GM23338 (cell line): Measurements from ENCODE around the gene RNF150. TPM values are rescaled to one million over a fixed set of nuclear protein-coding genes. Genes with fewer than 3 reads are reported as not detected.

ENCODE experiments used
- ATAC-seq: fragments of 200-7000 bp; cut with Tn5 transposase; 3 replicates; pipeline ENCODE4 v1.9.1; 2020
- DNase-seq: peaks from one replicate; pipeline ENCODE4 v3.0.0-alpha.2; 2015; ENCODE audit warnings: low spot score
- H2AFZ ChIP-seq: fragments of 200-600 bp; sonication (generic); 2 replicates; pipeline ENCODE4 v1.8.0; 2016; ENCODE audit warnings: antibody characterized with exemption, mild to moderate bottlenecking, moderate library complexity
- H3F3A ChIP-seq: fragments of 200-600 bp; sonication (generic); replicated peaks from 2 replicates; pipeline ENCODE4 v1.8.0; 2017; ENCODE audit warnings: antibody characterized with exemption, mixed run types, low read depth
- H3K27ac ChIP-seq: fragments of 200-600 bp; sonication (generic); 2 replicates; pipeline ENCODE4 v1.6.1; 2016; ENCODE audit warnings: low read depth
- H3K27me3 ChIP-seq: fragments of 200-600 bp; sonication (generic); 2 replicates; pipeline ENCODE4 v1.8.0; 2016; ENCODE audit warnings: mild to moderate bottlenecking, mixed run types, moderate library complexity; ENCODE audit not compliant: insufficient read depth
- H3K36me3 ChIP-seq: fragments of 200-600 bp; sonication (generic); 2 replicates; pipeline ENCODE4 v1.8.0; 2016; ENCODE audit warnings: mild to moderate bottlenecking; ENCODE audit not compliant: insufficient read depth
- H3K4me1 ChIP-seq: fragments of 200-600 bp; sonication (generic); 2 replicates; pipeline ENCODE4 v1.8.0; 2016; ENCODE audit warnings: mild to moderate bottlenecking, moderate library complexity; ENCODE audit not compliant: insufficient read depth
- H3K4me2 ChIP-seq: fragments of 200-600 bp; sonication (generic); 2 replicates; pipeline ENCODE4 v1.7.1; 2017; ENCODE audit warnings: mixed run types
- H3K4me3 ChIP-seq: fragments of 200-600 bp; sonication (generic); 2 replicates; pipeline ENCODE4 v1.6.1; 2016; ENCODE audit warnings: mixed run types
- H3K79me2 ChIP-seq: fragments of 200-600 bp; sonication (generic); replicated peaks from 2 replicates; pipeline ENCODE4 v1.8.0; 2017; ENCODE audit warnings: mild to moderate bottlenecking; ENCODE audit not compliant: insufficient read depth
- H3K9me2 ChIP-seq: fragments of 200-600 bp; sonication (generic); 2 replicates; pipeline ENCODE4 v1.8.0; 2017; ENCODE audit not compliant: insufficient read depth
- H4K20me1 ChIP-seq: fragments of 200-600 bp; sonication (generic); replicated peaks from 2 replicates; pipeline ENCODE4 v1.8.0; 2017; ENCODE audit warnings: mild to moderate bottlenecking; ENCODE audit not compliant: insufficient read depth
- H3K27ac Mint-ChIP-seq: 2 replicates; pipeline ENCODE4 v1.8.0; 2020; ENCODE audit warnings: inconsistent platforms, mild to moderate bottlenecking, moderate library complexity, mixed read lengths
- H3K27me3 Mint-ChIP-seq: 3 replicates; pipeline ENCODE4 v1.8.0; 2022; ENCODE audit warnings: low read depth, mild to moderate bottlenecking, moderate library complexity, mixed read lengths, inconsistent platforms; ENCODE audit not compliant: insufficient read depth, poor library complexity
- H3K36me3 Mint-ChIP-seq: 3 replicates; pipeline ENCODE4 v1.8.0; 2021; ENCODE audit warnings: low read depth, mild to moderate bottlenecking, inconsistent platforms, moderate library complexity, mixed read lengths
- H3K4me1 Mint-ChIP-seq: 3 replicates; pipeline ENCODE4 v1.8.0; 2020; ENCODE audit warnings: mild to moderate bottlenecking, inconsistent platforms, mixed read lengths
- H3K4me3 Mint-ChIP-seq: 3 replicates; pipeline ENCODE4 v1.8.0; 2021; ENCODE audit warnings: moderate library complexity, mild to moderate bottlenecking, inconsistent platforms, mixed read lengths
- H3K9me3 Mint-ChIP-seq: 3 replicates; pipeline ENCODE4 v1.8.0; 2020; ENCODE audit warnings: moderate library complexity, mild to moderate bottlenecking, inconsistent platforms, mixed read lengths
- CREB1 ChIP-seq: fragments of 250-450 bp; sonication (Bioruptor Pico); IDR thresholded peaks from 2 replicates; pipeline ENCODE4 v1.5.0; 2020; ENCODE audit warnings: low read depth, mild to moderate bottlenecking, moderate library complexity
- EZH2 ChIP-seq: fragments of 200-600 bp; sonication (generic); IDR thresholded peaks from one replicate; pipeline ENCODE4 v1.8.0; 2017; ENCODE audit warnings: antibody characterized with exemption, mild to moderate bottlenecking, low read depth; ENCODE audit not compliant: unreplicated experiment
- EZH2phosphoT487 ChIP-seq: fragments of 200-600 bp; sonication (generic); IDR thresholded peaks from one replicate; pipeline ENCODE4 v1.8.1; 2018; ENCODE audit warnings: antibody characterized with exemption; ENCODE audit not compliant: unreplicated experiment
- JUNB ChIP-seq: IDR thresholded peaks from one replicate; pipeline ENCODE4 v1.6.1; 2016; ENCODE audit warnings: antibody characterized with exemption; ENCODE audit not compliant: unreplicated experiment
- NANOG ChIP-seq: IDR thresholded peaks from 2 replicates; pipeline ENCODE4 v1.6.1; 2016; ENCODE audit warnings: antibody characterized with exemption, borderline replicate concordance
- POLR2AphosphoS5 ChIP-seq: IDR thresholded peaks from 2 replicates; pipeline ENCODE4 v1.6.1; 2016; ENCODE audit warnings: antibody characterized with exemption, low read depth
- STAT1 ChIP-seq: IDR thresholded peaks from one replicate; pipeline ENCODE4 v1.6.1; 2016; ENCODE audit warnings: antibody characterized with exemption; ENCODE audit not compliant: unreplicated experiment
- polyA plus RNA-seq: library from polyadenylated mRNA; unstranded; fragments of >200 nt; fragmentation: Nextera tagmentation; extraction: Ambion mirVana; gene quantifications from 2 replicates; pipeline ENCODE4 v1.2.1, GENCODE V29; 2016
- total RNA-seq: library from RNA; depleted of rRNA; stranded (reverse); fragments of >200 nt; shearing (Covaris generic); gene quantifications from 2 replicates; pipeline ENCODE4 v1.2.3, GENCODE V29; 2014
- TF ChIP-seq, protein P1 (sequence below): IDR thresholded peaks from 2 replicates; pipeline ENCODE4 v1.6.1; 2016; ENCODE audit warnings: antibody characterized with exemption
- TF ChIP-seq, protein P2 (sequence below), 2 experiments: fragments of 200-600 bp in 1 of 2; sonication (generic) in 1 of 2; conservative IDR thresholded peaks; 2 replicates each; pipeline versions ENCODE4 v1.5.1 to v1.6.1; 2016 to 2017; ENCODE audit warnings: antibody characterized with exemption in 2 of 2, low read depth in 2 of 2, mild to moderate bottlenecking in 2 of 2, moderate library complexity in 1 of 2

Gene RNF150
- total and polyA plus RNA-seq, 2 experiments from 2014 or later: 1.3 to 6.1 TPM

DNA sequence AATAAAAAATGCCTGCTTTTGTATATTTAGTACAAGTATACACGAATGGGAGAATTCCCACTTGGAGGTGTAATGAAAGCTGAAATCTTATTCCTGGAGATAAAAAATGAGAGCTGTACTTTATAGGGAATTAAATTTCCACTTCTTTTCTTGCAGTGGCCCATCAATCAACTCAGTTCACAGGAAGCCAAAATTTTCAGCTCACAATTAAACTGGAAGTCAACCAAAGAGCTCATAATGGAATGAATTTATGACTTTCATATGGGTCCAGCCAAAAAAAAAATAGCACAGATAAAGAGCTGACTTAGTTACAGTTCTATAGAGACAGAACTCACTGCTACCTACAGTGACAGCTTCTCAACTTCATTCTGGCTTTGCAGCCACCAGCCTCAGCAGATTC, 261.9 kb downstream of the RNF150 start:
- H3K4me2 ChIP-seq: no peak overlapping the region
- no peak for ATAC-seq
- DNase-seq: no peak
- Mint-ChIP-seq H3K4me1 (peaks cover 7% of the 10 kb centered on the region; the same call in 2 of the 3 replicates), H3K4me3 (no peak overlapping the region), H3K36me3 (no peaks in the 10 kb centered on the region), H3K27me3 (peaks cover 2% of the 10 kb centered on the region), H3K27ac (no peak overlapping the region), H3K9me3 (no peaks in the 10 kb centered on the region)
- H3K36me3 ChIP-seq: no peaks in the 10 kb centered on the region
- no peaks in the 10 kb centered on the region for H3K9me2 ChIP-seq
- no peak overlapping the region for H2AFZ ChIP-seq
- H3K79me2 ChIP-seq: no peaks in the 10 kb centered on the region
- peaks cover 7% of the 10 kb centered on the region; the same call in 1 of the 2 replicates for H3K4me1 ChIP-seq
- H3K27me3 ChIP-seq: no peaks in the 10 kb centered on the region
- H3K4me3 ChIP-seq: no peak overlapping the region
- H3F3A ChIP-seq: no peaks in the 10 kb centered on the region
- H4K20me1 ChIP-seq: no peaks in the 10 kb centered on the region
- no peak overlapping the region for H3K27ac ChIP-seq
- TF ChIP-seq, protein P1, sequence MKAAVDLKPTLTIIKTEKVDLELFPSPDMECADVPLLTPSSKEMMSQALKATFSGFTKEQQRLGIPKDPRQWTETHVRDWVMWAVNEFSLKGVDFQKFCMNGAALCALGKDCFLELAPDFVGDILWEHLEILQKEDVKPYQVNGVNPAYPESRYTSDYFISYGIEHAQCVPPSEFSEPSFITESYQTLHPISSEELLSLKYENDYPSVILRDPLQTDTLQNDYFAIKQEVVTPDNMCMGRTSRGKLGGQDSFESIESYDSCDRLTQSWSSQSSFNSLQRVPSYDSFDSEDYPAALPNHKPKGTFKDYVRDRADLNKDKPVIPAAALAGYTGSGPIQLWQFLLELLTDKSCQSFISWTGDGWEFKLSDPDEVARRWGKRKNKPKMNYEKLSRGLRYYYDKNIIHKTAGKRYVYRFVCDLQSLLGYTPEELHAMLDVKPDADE: no peak
- TF ChIP-seq JUNB (no peak), CREB1 (CRISPR knock-in tag) (no peak), POLR2AphosphoS5 (no peak), STAT1 (no peak), EZH2phosphoT487 (no peak), EZH2 (no peak), NANOG (no peak)

DNA sequence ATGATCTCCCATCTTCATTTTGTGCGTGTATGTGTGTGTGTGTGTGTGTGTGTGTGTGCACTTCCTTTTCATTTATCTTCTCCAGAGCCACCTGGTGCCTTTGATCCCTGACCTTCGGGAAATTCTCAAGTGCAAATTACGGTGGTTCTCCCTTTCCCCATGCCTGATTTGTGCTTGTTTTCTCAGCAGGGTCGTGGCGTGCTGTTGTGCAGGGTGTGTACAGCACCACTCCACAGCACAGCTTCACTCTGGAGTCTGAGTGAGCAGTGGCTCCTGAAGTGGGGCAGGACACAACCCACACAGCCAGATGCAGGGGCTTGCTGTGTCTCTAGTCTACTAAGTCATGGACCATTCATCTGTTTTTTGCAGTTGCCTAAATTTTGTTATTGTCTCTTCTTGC, 262.8 kb downstream of the RNF150 start:
- H3K27ac ChIP-seq: no peak overlapping the region
- H3K4me1 ChIP-seq: no peaks in the 10 kb centered on the region
- no peaks in the 10 kb centered on the region for H3K79me2 ChIP-seq
- DNase-seq (no peak), ATAC-seq (no peak)
- TF ChIP-seq EZH2phosphoT487: no peak
- TF ChIP-seq, protein P2, sequence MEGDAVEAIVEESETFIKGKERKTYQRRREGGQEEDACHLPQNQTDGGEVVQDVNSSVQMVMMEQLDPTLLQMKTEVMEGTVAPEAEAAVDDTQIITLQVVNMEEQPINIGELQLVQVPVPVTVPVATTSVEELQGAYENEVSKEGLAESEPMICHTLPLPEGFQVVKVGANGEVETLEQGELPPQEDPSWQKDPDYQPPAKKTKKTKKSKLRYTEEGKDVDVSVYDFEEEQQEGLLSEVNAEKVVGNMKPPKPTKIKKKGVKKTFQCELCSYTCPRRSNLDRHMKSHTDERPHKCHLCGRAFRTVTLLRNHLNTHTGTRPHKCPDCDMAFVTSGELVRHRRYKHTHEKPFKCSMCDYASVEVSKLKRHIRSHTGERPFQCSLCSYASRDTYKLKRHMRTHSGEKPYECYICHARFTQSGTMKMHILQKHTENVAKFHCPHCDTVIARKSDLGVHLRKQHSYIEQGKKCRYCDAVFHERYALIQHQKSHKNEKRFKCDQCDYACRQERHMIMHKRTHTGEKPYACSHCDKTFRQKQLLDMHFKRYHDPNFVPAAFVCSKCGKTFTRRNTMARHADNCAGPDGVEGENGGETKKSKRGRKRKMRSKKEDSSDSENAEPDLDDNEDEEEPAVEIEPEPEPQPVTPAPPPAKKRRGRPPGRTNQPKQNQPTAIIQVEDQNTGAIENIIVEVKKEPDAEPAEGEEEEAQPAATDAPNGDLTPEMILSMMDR (conservative IDR thresholded peaks at IDR 0.05; ENCODE audit: low read depth in 2 of 2): no peak
- Mint-ChIP-seq H3K9me3 (no peaks in the 10 kb centered on the region), H3K4me1 (peaks cover 2% of the 10 kb centered on the region; the same call in 1 of the 3 replicates), H3K36me3 (no peaks in the 10 kb centered on the region), H3K4me3 (no peak overlapping the region), H3K27me3 (peaks cover 2% of the 10 kb centered on the region), H3K27ac (no peak overlapping the region)
- no peaks in the 10 kb centered on the region for H3K27me3 ChIP-seq
- no peak overlapping the region for H3K4me3 ChIP-seq
- H3K36me3 ChIP-seq: no peaks in the 10 kb centered on the region
- no peaks in the 10 kb centered on the region for H3K9me2 ChIP-seq
- H3F3A ChIP-seq: no peaks in the 10 kb centered on the region
- no peak overlapping the region for H2AFZ ChIP-seq
- no peaks in the 10 kb centered on the region for H4K20me1 ChIP-seq
- H3K4me2 ChIP-seq: no peak overlapping the region
